Measurements from ENCODE around the gene HOXB4.

HOXB4 gene

GRCh38 chr17:48617471-48618255 lies 39.5 kb upstream of the HOXB4 start:
- Histone ChIP-seq H2AFZ (no peak overlapping the region), H3K4me2 (ENCODE audit: low read length) (no peak overlapping the region), H3K27ac (no peak overlapping the region), H3K4me3 (ENCODE audit: low read depth, low read length) (no peak overlapping the region), H3K27me3 (ENCODE audit: control insufficient read depth, insufficient read depth, low read length) (peaks cover 28% of the 10 kb centered on the region), H3K9me3 (ENCODE audit: control insufficient read depth, low read length) (no peaks in the 10 kb centered on the region), H3K79me2 (no peaks in the 10 kb centered on the region), H3K4me1 (no peaks in the 10 kb centered on the region), H3K36me3 (ENCODE audit: control insufficient read depth, insufficient read depth, low read length) (no peaks in the 10 kb centered on the region), H3K9ac (no peak overlapping the region)
- no peak for TF ChIP-seq CTCF (IDR thresholded peaks at IDR 0.05)

- Histone ChIP-seq H3K9ac (no peak overlapping the region), H3K79me2 (no peaks in the 10 kb centered on the region), H3K4me1 (no peaks in the 10 kb centered on the region), H3K27ac (no peak overlapping the region), H3K4me3 (ENCODE audit: low read depth, low read length) (no peak overlapping the region), H3K36me3 (ENCODE audit: control insufficient read depth, insufficient read depth, low read length) (no peaks in the 10 kb centered on the region), H2AFZ (no peak overlapping the region), H3K9me3 (ENCODE audit: control insufficient read depth, low read length) (no peaks in the 10 kb centered on the region), H3K27me3 (ENCODE audit: control insufficient read depth, insufficient read depth, low read length) (peaks cover 27% of the 10 kb centered on the region), H3K4me2 (ENCODE audit: low read length) (no peak overlapping the region)
- TF ChIP-seq CTCF (IDR thresholded peaks at IDR 0.05): no peak
Measured at GRCh38 chr17:48616717-48617470, 38.7 kb upstream of the HOXB4 start.

GRCh38 chr17:48615963-48616716 lies 38.0 kb upstream of the HOXB4 start:
- H3K4me3 ChIP-seq (ENCODE audit: low read depth, low read length): no peak overlapping the region
- no peak overlapping the region for H3K27ac ChIP-seq
- H3K4me1 ChIP-seq: no peaks in the 10 kb centered on the region
- no peak overlapping the region for H3K4me2 ChIP-seq (ENCODE audit: low read length)
- TF ChIP-seq CTCF (IDR thresholded peaks at IDR 0.05): no peak
- H3K36me3 ChIP-seq (ENCODE audit: control insufficient read depth, insufficient read depth, low read length): no peaks in the 10 kb centered on the region
- no peaks in the 10 kb centered on the region for H3K79me2 ChIP-seq
- H2AFZ ChIP-seq: no peak overlapping the region
- no peak overlapping the region for H3K9ac ChIP-seq
- H3K9me3 ChIP-seq (ENCODE audit: control insufficient read depth, low read length): no peaks in the 10 kb centered on the region
- H3K27me3 ChIP-seq (ENCODE audit: control insufficient read depth, insufficient read depth, low read length): peaks cover 27% of the 10 kb centered on the region

- Histone ChIP-seq H3K36me3 (ENCODE audit: control insufficient read depth, insufficient read depth, low read length) (no peaks in the 10 kb centered on the region), H3K27me3 (ENCODE audit: control insufficient read depth, insufficient read depth, low read length) (peaks cover 23% of the 10 kb centered on the region), H3K9me3 (ENCODE audit: control insufficient read depth, low read length) (no peaks in the 10 kb centered on the region), H3K9ac (no peak within 1 kb of the TSS), H3K27ac (no peak within 1 kb of the TSS), H3K4me2 (ENCODE audit: low read length) (no peak within 1 kb of the TSS), H3K4me1 (no peaks in the 10 kb centered on the region), H3K79me2 (no peaks in the 10 kb centered on the region), H3K4me3 (ENCODE audit: low read depth, low read length) (no peak within 1 kb of the TSS), H2AFZ (no peak within 1 kb of the TSS)
- no peak for TF ChIP-seq CTCF (IDR thresholded peaks at IDR 0.05)
Measured at GRCh38 chr17:48615047-48615962, 37.2 kb upstream of the HOXB4 start, which contains the start of gene HOXB8. HOXB8 (minus strand) TSS chr17:48615292; CDS start chr17:48614704, 588 bp downstream.

Data from parathyroid adenoma (tissue), 2 donors.